Measurements from ENCODE around the gene HDAC7. TPM values are rescaled to one million over a fixed set of nuclear protein-coding genes. Genes with fewer than 3 reads are reported as not detected.

Gene HDAC7
- total RNA-seq, 2 experiments from 2014 or later, result 180 to 207 TPM

GRCh38 chr12:47757364-47757839, 62.3 kb downstream of the HDAC7 start:
- ChIA-PET CTCF (interaction anchor here (1.0 to 11.4 kb wide), 6 partner anchors 13 to 81 kb away, joined by 3 to 271 read pairs (median 17); partner anchors contain the start of gene SLC48A1), POLR2A (interaction anchor here (0.7 to 1.6 kb wide), 2 partner anchors 9 to 15 kb away, joined by 3 to 5 read pairs; no protein-coding TSS in a partner anchor)
- Mint-ChIP-seq H3K36me3 (ENCODE audit: low read depth) (no peaks in the 10 kb centered on the region), H3K4me1 (ENCODE audit: low read depth) (peaks cover 40% of the 10 kb centered on the region), H3K27ac (no peak overlapping the region), H3K27me3 (ENCODE audit: low read depth) (peaks cover 4% of the 10 kb centered on the region), H3K4me3 (no peak overlapping the region), H3K9me3 (ENCODE audit: insufficient read depth) (no peaks in the 10 kb centered on the region)
- DNase-seq (no peak), ATAC-seq (no peak)

DNA sequence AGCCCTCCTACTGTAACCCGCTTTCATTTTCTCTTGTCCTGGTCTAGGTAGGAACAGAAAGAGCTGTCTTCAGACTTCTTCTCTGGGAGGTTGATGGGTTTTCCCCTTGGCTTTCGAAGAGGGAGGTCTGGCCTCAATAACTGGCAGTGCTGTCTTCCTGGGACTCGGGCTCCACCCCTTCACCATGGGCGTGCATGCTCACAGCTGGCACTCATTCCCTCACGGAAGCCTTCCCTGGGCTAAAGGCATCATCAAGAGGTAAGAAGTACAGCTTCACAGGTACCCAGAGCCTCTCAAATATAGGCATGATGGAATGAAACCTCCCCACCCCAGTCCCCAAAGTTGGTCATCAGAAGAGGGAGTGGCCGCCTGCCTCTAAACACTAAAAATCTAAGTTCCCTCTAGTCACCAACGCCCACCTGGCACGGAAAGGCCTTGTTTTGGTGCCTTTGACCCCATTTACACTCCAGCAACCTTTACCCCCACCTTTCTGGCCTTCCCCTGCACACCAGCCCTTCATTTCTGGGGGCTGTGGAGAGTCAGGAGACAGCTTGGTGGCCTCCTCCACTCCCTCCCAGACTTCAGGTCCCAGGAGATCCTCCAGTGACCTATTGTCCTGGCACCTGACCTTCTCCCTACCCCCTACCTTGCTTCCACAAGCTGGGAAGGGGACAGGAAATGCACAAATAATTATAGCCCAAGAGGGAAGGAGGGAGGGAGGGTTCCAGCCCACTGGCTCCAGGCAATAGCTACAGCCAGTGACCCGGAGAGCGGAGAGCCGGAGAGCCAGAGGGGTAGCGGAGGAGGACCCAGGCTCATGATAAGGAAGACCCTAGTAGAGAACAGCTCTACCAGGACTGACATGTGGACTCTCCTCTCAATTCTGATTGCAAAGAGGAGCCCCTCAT, 63.8 kb downstream of the HDAC7 start:
- CTCF ChIA-PET, result interaction anchor here (1.0 to 11.4 kb wide), 16 partner anchors 13 to 208 kb away, joined by 3 to 271 read pairs (median 4); partner anchors contain the start of genes RPAP3, SLC48A1 and TMEM106C

GRCh38 chr12:47754881-47755280, 64.8 kb downstream of the HDAC7 start:
- Mint-ChIP-seq H3K4me1 (ENCODE audit: low read depth) (peaks cover 38% of the 10 kb centered on the region), H3K4me3 (no peak overlapping the region), H3K27ac (no peak overlapping the region), H3K36me3 (ENCODE audit: low read depth) (no peaks in the 10 kb centered on the region), H3K27me3 (ENCODE audit: low read depth) (peaks cover 4% of the 10 kb centered on the region), H3K9me3 (ENCODE audit: insufficient read depth) (no peaks in the 10 kb centered on the region)
- no peak for DNase-seq
- ATAC-seq, result no peak
- POLR2A ChIA-PET, result interaction anchor here (0.6 to 2.0 kb wide), 6 partner anchors 12 to 84 kb away, joined by 3 to 9 read pairs (median 5); partner anchors contain the start of gene HDAC7
- CTCF ChIA-PET, result interaction anchor here (0.9 to 11.4 kb wide), 17 partner anchors 8 to 209 kb away, joined by 3 to 271 read pairs (median 4); partner anchors contain the start of genes RPAP3, SLC48A1 and TMEM106C

More for the DNA sequence above, 63.8 kb downstream of the HDAC7 start:
- H3K36me3 Mint-ChIP-seq (ENCODE audit: low read depth), result no peaks in the 10 kb centered on the region
- H3K9me3 Mint-ChIP-seq (ENCODE audit: insufficient read depth), result no peaks in the 10 kb centered on the region
- peaks cover 38% of the 10 kb centered on the region for H3K4me1 Mint-ChIP-seq (ENCODE audit: low read depth)
- peaks cover 4% of the 10 kb centered on the region for H3K27me3 Mint-ChIP-seq (ENCODE audit: low read depth)
- POLR2A ChIA-PET, result interaction anchor here (0.6 to 2.0 kb wide), 6 partner anchors 11 to 108 kb away, joined by 3 to 9 read pairs (median 5); partner anchors contain the start of gene HDAC7
- ATAC-seq (no peak), DNase-seq (no peak)
- no peak overlapping the region for H3K4me3 Mint-ChIP-seq
- peak overlapping the region; percentile 5 for H3K27ac Mint-ChIP-seq

DNA sequence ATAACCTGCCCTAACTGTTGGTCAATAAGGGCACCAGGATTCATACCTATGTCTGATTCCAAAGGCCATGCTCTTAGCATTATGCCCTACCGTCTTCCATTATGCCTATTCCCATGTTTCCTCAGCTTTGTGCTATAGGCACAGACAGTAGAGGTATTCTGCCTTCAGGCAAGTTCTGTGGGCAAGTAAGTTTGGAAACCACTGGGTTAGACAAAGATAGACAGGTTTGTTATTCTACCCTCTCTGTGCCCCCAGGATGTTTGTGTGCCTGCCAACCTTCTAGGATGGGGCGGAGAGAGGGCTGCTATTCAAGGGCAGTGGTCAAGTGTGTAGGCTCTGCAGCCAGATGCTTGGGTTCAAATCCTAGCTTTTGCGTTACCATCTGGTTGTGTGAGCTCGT, 65.6 kb downstream of the HDAC7 start:
- peaks cover 30% of the 10 kb centered on the region for H3K4me1 Mint-ChIP-seq (ENCODE audit: low read depth)
- no peak for ATAC-seq
- H3K27ac Mint-ChIP-seq, result no peak overlapping the region
- no peak overlapping the region for H3K4me3 Mint-ChIP-seq
- H3K36me3 Mint-ChIP-seq (ENCODE audit: low read depth), result no peaks in the 10 kb centered on the region
- no peak for DNase-seq
- ChIA-PET POLR2A (interaction anchor here (0.6 to 2.0 kb wide), 2 partner anchors 22 to 65 kb away, joined by 3 to 5 read pairs; partner anchors contain the start of gene HDAC7), CTCF (interaction anchor here (0.9 to 11.4 kb wide), 9 partner anchors 9 to 103 kb away, joined by 3 to 271 read pairs (median 11); partner anchors contain the start of genes RPAP3 and SLC48A1)
- peaks cover 4% of the 10 kb centered on the region for H3K27me3 Mint-ChIP-seq (ENCODE audit: low read depth)
- H3K9me3 Mint-ChIP-seq (ENCODE audit: insufficient read depth), result no peaks in the 10 kb centered on the region

DNA sequence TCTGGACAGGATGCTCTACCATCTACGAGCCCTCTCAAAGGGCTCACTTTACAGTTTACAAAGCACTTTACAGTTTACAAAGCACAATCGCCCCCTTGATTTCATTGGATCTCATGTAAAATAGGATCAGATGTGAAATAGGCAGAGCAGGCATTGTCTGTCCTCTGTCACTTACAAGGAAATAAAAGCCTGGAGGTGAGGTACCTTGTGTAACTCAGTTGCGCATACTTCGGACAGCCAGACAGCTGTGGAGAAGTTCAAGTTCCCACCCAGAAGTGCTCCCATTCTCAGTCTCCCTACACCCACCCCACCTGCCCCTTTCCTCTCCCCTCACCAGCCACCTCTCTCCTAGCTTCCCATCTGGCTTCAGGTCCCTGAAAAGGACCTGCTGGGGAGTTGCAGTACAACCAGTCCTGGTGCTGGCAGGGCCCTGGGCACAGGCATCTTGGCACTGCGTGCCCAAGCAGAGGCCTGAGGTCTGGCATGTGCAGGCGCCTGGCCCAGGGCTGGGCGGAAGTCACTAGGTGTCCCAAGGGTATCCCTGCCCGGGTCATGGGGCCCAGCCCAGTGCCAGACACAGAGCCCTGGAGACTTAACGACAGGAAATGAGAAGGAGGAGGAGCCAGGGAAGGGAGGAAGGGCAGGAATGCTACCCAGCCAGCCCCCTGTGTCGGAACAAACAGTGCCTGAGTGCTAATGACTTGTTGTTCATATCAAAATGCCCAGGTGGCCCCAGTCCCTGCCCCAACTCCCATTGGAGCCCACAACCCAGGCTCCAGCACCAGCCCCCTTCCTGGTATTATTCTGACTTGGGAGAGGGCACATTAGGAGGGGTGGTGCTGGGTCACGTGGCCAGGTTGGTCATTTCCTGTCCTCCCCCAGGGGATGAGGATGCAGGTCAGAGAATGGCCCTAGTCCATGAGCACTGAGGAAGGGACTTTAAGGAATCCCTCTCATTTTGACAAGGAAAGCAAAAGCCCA, 66.4 kb downstream of the HDAC7 start:
- peaks cover 28% of the 10 kb centered on the region for H3K4me1 Mint-ChIP-seq (ENCODE audit: low read depth)
- no peak overlapping the region for H3K27ac Mint-ChIP-seq
- ChIA-PET CTCF (interaction anchor here (1.9 to 11.4 kb wide), 5 partner anchors 10 to 84 kb away, joined by 5 to 271 read pairs (median 17); partner anchors contain the start of gene SLC48A1), POLR2A (no interaction called here)
- no peak for DNase-seq
- ATAC-seq, result no peak
- no peak overlapping the region for H3K4me3 Mint-ChIP-seq
- no peaks in the 10 kb centered on the region for H3K9me3 Mint-ChIP-seq (ENCODE audit: insufficient read depth)
- no peaks in the 10 kb centered on the region for H3K36me3 Mint-ChIP-seq (ENCODE audit: low read depth)
- peaks cover 8% of the 10 kb centered on the region for H3K27me3 Mint-ChIP-seq (ENCODE audit: low read depth)

DNA sequence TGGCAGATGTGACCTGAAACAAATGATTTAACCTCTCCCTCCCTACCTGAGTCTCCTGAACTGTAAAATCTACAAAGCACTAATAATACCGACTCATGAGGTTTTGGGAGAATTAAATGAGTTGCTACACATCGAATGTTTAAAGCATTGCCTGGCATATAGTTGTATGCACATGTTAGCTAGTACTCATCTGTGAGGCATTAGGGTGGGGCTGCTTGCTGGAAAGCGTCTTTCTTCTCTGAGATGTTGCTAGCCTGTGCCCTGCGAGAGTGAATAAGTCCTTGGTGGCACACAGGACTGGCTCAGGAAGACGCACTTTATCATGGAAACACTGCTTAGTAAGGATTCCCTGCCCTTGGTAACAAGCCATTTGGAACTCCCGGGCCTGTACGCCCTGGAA, 67.2 kb downstream of the HDAC7 start:
- H3K27ac Mint-ChIP-seq, result no peak overlapping the region
- no peak for DNase-seq
- H3K4me3 Mint-ChIP-seq, result no peak overlapping the region
- ATAC-seq, result no peak
- CTCF ChIA-PET, result interaction anchor here (1.1 to 11.4 kb wide), 4 partner anchors 9 to 86 kb away, joined by 3 to 271 read pairs (median 102); partner anchors contain the start of gene SLC48A1
- H3K9me3 Mint-ChIP-seq (ENCODE audit: insufficient read depth), result no peaks in the 10 kb centered on the region
- POLR2A ChIA-PET, result no interaction called here
- no peaks in the 10 kb centered on the region for H3K36me3 Mint-ChIP-seq (ENCODE audit: low read depth)
- peaks cover 6% of the 10 kb centered on the region for H3K27me3 Mint-ChIP-seq (ENCODE audit: low read depth)
- peaks cover 28% of the 10 kb centered on the region for H3K4me1 Mint-ChIP-seq (ENCODE audit: low read depth)

- no peaks in the 10 kb centered on the region for H3K36me3 Mint-ChIP-seq (ENCODE audit: low read depth)
- CTCF ChIA-PET, result interaction anchor here (1.1 to 9.2 kb wide), 3 partner anchors 10 to 87 kb away, joined by 3 to 189 read pairs (median 15); partner anchors contain the start of gene SLC48A1
- POLR2A ChIA-PET, result no interaction called here
- no peak for DNase-seq
- peaks cover 6% of the 10 kb centered on the region for H3K27me3 Mint-ChIP-seq (ENCODE audit: low read depth)
- H3K4me1 Mint-ChIP-seq (ENCODE audit: low read depth), result peaks cover 24% of the 10 kb centered on the region
- no peaks in the 10 kb centered on the region for H3K9me3 Mint-ChIP-seq (ENCODE audit: insufficient read depth)
- H3K27ac Mint-ChIP-seq, result peak overlapping the region; percentile 4
- H3K4me3 Mint-ChIP-seq, result no peak overlapping the region
- no peak for ATAC-seq
These were observed 67.6 kb downstream of the HDAC7 start for GRCh38 chr12:47752121-47752520.

GRCh38 chr12:47751561-47751960, 68.1 kb downstream of the HDAC7 start:
- DNase-seq (no peak), ATAC-seq (no peak)
- POLR2A ChIA-PET, result no interaction called here
- CTCF ChIA-PET, result interaction anchor here (1.1 to 9.2 kb wide), 3 partner anchors 10 to 87 kb away, joined by 3 to 189 read pairs (median 15); partner anchors contain the start of gene SLC48A1
- H3K27me3 Mint-ChIP-seq (ENCODE audit: low read depth), result peaks cover 7% of the 10 kb centered on the region
- no peaks in the 10 kb centered on the region for H3K9me3 Mint-ChIP-seq (ENCODE audit: insufficient read depth)
- H3K4me1 Mint-ChIP-seq (ENCODE audit: low read depth), result peaks cover 20% of the 10 kb centered on the region
- no peak overlapping the region for H3K4me3 Mint-ChIP-seq
- H3K27ac Mint-ChIP-seq, result no peak overlapping the region
- H3K36me3 Mint-ChIP-seq (ENCODE audit: low read depth), result no peaks in the 10 kb centered on the region

GRCh38 chr12:47750916-47751470, 68.7 kb downstream of the HDAC7 start:
- ChIA-PET POLR2A (no interaction called here), CTCF (interaction anchor here (3.0 kb wide), 1 partner anchor 9 kb away, joined by 15 read pairs; no protein-coding TSS in a partner anchor)
- Mint-ChIP-seq H3K27ac (no peak overlapping the region), H3K9me3 (ENCODE audit: insufficient read depth) (no peaks in the 10 kb centered on the region), H3K36me3 (ENCODE audit: low read depth) (no peaks in the 10 kb centered on the region), H3K4me1 (ENCODE audit: low read depth) (peaks cover 15% of the 10 kb centered on the region), H3K27me3 (ENCODE audit: low read depth) (peaks cover 7% of the 10 kb centered on the region), H3K4me3 (no peak overlapping the region)
- DNase-seq, result no peak
- no peak for ATAC-seq

- Mint-ChIP-seq H3K9me3 (ENCODE audit: insufficient read depth) (no peaks in the 10 kb centered on the region), H3K27me3 (ENCODE audit: low read depth) (peaks cover 7% of the 10 kb centered on the region), H3K27ac (no peak overlapping the region), H3K36me3 (ENCODE audit: low read depth) (no peaks in the 10 kb centered on the region), H3K4me3 (no peak overlapping the region), H3K4me1 (ENCODE audit: low read depth) (peaks cover 8% of the 10 kb centered on the region)
- POLR2A ChIA-PET, result no interaction called here
- CTCF ChIA-PET, result interaction anchor here (3.0 kb wide), 1 partner anchor 8 kb away, joined by 15 read pairs; no protein-coding TSS in a partner anchor
- DNase-seq (no peak), ATAC-seq (no peak)
These were observed 69.4 kb downstream of the HDAC7 start for GRCh38 chr12:47750229-47750798.

All from activated CD8-positive, alpha-beta T cell treated with anti-CD3 and anti-CD28 coated beads, Interleukin-2, amount 10 ng/mL, durations not matched to agents 7 days and 5 days (primary cell).